OCI-LY3 (cell line): ENCODE data around the gene ST8SIA1.

ENCODE experiments used
- EZH2phosphoT487 ChIP-seq: fragments of 200-600 bp; shearing (Covaris generic); IDR thresholded peaks from 2 replicates; pipeline ENCODE4 v1.6.1; 2018; ENCODE audit warnings: antibody characterized with exemption, mixed run types, low read depth
- TF ChIP-seq, protein P1 (sequence below): fragments of 200-600, 300-600 bp; sonication (generic); IDR thresholded peaks from 2 replicates; pipeline ENCODE4 v1.5.1; 2014; ENCODE audit warnings: antibody characterized with exemption, low read length, low read depth

DNA sequence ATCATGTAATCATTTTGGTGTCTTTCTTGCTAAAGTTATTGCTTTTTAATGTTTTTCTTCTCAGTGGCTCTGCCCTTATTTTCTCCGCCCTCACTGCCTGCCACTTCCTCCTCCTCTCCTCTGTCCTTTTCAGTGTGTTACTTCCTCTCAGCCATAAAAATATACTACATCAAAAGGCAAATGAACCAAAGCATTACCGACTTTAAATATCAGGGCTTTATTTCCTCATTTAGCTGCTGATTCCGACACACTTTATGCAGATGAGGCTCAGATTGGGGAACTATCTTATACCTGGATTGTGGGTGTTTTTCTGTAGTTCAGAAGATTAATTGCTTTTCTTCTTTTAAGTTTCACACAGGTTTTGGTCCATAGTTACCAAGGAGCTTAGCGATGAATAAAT is 170.4 kb downstream of the ST8SIA1 start:
- TF ChIP-seq, protein P1, sequence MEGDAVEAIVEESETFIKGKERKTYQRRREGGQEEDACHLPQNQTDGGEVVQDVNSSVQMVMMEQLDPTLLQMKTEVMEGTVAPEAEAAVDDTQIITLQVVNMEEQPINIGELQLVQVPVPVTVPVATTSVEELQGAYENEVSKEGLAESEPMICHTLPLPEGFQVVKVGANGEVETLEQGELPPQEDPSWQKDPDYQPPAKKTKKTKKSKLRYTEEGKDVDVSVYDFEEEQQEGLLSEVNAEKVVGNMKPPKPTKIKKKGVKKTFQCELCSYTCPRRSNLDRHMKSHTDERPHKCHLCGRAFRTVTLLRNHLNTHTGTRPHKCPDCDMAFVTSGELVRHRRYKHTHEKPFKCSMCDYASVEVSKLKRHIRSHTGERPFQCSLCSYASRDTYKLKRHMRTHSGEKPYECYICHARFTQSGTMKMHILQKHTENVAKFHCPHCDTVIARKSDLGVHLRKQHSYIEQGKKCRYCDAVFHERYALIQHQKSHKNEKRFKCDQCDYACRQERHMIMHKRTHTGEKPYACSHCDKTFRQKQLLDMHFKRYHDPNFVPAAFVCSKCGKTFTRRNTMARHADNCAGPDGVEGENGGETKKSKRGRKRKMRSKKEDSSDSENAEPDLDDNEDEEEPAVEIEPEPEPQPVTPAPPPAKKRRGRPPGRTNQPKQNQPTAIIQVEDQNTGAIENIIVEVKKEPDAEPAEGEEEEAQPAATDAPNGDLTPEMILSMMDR, result no peak
- no peak for TF ChIP-seq EZH2phosphoT487
